Measurements from ENCODE around the gene ZFP36L1.

ZFP36L1 gene, protein sequence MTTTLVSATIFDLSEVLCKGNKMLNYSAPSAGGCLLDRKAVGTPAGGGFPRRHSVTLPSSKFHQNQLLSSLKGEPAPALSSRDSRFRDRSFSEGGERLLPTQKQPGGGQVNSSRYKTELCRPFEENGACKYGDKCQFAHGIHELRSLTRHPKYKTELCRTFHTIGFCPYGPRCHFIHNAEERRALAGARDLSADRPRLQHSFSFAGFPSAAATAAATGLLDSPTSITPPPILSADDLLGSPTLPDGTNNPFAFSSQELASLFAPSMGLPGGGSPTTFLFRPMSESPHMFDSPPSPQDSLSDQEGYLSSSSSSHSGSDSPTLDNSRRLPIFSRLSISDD

DNA sequence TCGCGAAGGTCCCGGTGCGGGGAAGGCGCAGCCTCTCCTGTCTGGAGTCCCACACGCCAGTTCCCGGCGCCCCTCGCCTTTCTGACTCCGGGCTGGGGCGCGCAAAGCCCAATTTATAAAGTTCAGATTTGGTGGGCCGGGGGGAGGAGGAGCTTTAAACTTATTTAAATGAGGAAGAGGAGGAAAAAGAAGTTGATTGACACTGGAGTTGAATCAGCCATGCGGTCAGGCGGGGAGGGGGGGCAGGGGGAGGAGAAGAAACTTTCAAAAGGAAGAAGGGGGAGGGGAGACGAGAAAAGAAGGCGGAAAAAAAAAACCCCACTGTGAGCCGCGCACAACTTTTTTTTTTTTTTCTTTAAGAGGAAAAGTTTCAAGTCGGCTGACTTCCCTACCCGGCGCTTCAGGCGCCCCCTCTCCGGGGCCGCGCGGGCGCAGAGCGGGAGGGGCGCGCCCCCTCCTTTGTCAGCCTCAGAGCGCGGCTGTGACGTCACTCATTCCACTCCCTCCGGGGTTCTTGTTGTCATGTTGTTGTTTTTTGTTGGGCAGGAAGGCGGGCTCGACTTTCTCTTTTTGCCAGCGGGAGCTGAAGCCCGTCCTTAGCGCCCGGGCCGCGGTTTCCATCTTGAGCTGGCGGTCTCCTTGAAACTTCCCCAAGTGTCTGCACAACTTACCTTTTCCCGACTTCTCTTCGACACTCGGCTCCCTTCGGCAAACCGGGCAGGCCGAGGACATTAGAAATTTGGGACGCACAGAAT is at the start of gene ZFP36L1:
Gene ZFP36L1 (minus strand): TSS at position 89 of the 755 bp plus-strand sequence. CDS start 129 bp downstream, outside the sequence.
- peak; percentile 98 for DNase-seq (ENCODE audit: low read depth, low spot score)

DNA sequence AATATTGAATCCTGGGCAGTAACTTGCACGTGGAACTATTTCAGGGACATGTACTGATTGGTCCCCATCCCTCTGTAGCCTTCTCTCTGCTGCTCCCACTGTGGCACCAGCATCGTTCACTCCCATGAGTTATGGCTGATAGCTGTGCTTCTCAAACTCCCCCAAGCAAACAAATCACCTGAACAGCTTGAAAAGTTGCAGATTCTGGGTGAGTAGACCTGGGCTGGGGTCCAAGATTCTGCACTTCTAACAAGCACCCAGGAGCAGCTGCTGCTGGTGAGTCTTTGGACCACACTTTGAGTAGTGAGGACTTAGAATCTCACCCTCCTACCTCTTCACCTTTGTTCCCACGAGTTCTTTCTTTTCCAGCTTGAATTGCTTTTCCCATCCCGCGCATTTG is 49.4 kb upstream of the ZFP36L1 start:
- no peak for DNase-seq (ENCODE audit: low read depth, low spot score)

DNA sequence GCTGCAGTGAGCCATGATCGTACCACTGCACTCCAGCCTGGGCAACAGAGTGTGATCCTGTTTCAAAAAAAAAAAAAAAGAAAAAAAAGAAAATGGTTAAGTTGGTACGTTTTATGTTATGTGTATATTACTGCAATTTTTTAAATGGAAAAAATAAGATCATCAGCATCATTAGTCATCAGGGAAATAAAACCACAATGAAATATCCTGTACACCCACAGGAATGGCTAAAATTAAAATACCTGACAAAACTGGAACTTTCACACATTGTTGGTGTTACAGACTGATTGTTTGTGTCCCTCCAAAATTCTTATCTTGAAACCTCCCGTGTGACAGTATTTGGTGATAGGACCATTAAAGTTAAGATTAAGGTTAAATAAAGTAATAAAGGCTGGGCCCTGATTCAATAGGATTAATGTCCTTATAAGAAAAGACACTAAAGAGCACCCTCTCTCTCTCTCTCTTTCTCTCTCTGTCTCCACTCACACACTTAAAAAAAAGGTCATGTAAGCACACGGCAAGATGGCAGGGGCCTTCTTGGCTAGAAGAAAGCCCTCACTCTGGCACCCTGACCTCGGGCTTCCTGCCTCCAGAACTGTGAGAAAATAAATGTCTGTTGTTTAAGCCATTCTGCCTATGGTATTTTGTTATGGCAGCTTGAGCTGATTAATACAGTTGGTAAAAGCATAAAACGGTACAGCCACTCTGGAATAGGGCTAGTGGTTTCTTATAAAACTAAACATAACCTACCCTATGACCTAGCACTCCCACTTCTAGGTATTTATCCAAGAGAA is 48.3 kb upstream of the ZFP36L1 start:
- DNase-seq (ENCODE audit: low read depth, low spot score), result peak; percentile 55

DNA sequence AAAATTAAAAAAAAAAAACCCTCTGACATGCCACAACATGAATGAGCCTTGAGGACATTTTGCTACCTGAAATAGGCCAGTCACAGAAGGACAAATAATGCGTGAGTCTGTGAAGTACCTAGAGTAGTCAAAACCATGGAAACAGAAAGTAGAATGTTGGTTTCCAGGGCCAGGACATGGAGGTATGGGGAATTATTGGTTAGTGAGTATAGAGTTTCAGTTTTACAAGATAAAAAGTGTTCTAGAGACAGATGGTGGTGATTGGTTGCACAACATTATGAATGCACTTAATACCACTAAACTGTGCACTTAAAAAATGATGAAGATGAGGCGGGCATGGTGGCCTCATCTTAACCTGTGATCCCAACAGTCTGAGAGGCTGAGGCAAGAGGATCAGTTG is 47.6 kb upstream of the ZFP36L1 start:
- no peak for DNase-seq (ENCODE audit: low read depth, low spot score)

DNA sequence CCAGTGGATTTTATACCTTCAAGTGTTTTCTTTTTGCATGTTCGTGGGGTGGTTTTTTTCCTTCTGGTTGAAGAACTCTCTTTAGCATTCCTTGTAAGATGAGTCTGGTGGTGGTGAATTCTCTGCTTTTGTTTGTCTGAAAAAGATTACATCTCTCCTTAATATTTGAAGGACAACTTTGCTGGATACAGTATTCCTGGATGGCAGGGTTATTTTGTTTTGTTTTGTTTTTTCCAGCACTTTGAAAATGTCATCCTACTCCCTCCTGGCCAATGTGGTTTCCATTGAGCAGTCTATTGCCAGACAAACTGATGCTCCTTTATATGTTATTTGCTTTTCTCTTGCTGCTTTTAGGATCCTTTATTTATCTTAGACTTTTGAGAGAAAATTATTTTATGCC is 43.2 kb upstream of the ZFP36L1 start:
- no peak for DNase-seq (ENCODE audit: low read depth, low spot score)

DNA sequence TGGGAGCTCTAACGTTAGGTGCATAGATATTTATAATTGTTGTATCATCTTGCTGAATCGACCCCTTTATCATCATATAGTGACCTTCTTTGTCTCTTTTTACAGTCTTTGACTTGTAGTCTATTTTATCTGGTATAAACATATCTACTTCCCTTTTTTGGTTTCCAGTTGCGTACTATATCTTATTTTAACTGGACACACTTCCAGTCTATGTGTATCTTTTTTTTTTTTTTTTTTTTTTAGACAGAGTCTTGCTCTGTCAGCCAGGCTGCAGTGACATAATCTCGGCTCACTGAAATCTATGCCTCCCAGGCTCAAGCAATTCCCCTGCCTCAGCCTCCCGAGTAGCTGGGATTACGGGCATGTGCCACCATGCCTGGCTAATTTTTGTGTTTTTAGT is 41.9 kb upstream of the ZFP36L1 start:
- no peak for DNase-seq (ENCODE audit: low read depth, low spot score)

DNA sequence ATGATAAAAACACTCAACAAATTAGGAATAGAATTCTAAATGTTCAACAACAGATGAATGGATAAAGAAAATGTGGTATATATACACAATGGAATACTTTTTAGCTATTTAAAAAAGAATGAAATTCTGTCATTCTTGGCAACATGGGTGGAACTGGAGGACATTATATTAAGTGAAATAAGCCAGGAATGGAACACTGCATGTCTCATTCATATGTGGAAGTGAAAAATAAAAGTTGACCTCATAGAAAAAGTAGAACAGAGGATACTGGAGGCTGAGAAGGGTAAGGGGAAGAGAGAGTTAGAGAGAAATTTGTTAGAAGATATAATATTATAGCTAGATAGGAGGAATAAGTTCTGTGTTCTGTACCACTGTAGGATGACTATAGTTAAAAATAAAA is 35.8 kb upstream of the ZFP36L1 start:
- no peak for DNase-seq (ENCODE audit: low read depth, low spot score)

DNA sequence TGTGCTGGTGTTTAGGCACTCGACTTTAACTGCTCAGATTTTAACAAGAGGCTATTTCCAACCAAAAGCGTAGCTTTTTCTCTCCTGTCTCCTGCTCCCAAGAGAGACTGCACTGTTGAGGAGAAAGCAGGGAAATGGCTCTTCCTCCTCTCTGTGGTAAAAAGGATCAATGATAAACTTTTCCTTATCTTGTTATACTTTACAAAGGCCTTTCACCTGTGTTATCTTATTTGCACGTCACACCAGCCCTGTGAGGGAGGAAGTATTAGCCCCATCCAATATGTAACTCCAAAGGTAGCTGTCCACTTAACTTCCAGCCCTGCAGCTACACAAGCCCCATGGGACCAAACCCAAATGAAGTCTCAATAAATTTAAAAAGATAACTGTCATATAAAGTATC is 32.9 kb upstream of the ZFP36L1 start:
- no peak for DNase-seq (ENCODE audit: low read depth, low spot score)

DNA sequence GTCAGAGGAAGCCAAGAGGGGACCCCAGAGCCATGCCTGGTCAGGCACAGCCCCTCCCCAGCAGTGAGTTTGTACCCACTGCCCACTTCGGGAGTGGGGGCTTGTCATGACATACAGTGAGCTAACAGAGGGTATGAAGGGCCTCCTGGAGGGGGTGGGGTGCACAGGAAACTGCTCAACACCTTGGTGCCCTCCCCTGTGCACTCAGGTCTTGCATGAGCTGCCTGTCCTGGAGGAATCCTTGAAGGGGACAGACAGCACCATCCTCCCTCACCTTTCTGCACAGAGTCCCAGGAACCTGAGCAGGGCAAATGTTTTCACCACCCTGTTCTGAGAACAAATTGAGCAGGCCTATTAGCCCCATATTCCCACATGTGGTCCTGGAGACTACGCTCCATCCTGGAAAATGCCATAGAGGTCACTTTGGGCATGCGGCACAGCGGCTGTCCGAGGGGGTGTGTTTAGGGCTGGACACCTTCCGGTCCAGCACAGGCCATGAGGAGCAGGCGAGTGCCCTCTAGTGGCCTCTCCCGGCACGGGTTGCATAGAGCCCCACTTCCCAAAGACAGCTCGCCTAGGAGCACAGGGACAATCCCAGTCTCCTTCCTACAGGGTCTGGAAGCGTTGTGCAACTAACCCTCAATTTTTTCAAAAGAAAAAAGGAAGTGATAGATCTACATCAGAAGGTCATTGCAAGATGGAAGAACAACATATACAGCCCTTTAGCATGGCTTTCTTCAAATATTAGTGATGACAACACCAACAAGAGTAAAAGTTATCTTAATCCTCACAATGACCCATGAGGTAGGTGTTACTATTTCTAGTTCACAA is 31.9 kb upstream of the ZFP36L1 start:
- DNase-seq (ENCODE audit: low read depth, low spot score), result no peak

DNA sequence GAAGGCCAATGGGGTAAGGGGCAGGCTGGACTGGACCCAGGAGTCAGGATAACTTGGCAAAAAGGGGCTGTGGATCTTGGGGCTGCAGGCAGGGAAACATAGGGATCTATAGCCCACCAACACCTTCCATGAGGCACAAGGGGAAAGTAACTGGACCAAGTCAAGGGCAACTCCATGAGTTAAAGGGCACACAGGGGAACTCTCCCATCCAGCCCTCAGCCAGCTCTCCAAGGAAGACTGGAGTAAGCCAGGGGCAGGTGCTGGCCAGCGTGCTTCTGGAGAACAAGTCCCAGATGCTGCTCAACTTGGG is 31.3 kb upstream of the ZFP36L1 start:
- DNase-seq (ENCODE audit: low read depth, low spot score), result no peak

DNA sequence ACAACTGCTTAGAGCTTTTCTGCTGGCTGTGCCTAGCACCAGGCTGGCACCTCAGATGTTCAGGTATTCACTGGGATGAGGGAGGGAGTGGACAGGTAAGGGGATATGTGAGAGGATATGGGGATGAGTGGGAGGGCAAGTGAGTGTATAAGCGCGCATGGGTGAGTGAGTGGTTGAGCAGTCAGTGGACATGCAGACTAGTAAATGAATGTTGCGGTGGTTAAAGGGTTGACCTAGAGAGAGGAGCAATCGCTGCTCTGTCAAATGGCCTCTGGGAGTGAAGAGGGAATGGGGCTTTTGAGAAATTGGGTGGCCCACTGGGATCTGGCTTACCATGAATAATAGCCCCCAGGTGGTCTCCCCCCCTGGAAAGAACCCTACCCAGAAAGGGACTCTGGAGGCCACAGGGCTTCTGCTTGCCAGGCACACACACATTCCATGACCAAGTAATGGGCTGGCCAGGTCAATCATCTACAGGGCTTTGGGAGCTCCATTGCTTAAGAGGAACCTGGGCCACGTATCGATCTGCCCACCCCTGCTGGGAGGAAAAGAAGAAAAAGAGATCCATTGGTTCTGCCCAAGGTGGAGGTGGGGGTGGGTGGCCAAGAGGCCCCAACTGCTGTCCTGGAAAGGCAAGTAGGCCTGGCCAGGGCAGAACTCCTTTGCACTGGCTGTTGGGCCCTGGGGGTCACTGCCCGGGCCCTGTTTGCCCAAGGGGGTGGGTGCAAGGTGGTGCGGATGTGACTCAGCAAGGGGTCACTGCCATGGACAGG is 30.8 kb upstream of the ZFP36L1 start:
- DNase-seq (ENCODE audit: low read depth, low spot score), result no peak

DNA sequence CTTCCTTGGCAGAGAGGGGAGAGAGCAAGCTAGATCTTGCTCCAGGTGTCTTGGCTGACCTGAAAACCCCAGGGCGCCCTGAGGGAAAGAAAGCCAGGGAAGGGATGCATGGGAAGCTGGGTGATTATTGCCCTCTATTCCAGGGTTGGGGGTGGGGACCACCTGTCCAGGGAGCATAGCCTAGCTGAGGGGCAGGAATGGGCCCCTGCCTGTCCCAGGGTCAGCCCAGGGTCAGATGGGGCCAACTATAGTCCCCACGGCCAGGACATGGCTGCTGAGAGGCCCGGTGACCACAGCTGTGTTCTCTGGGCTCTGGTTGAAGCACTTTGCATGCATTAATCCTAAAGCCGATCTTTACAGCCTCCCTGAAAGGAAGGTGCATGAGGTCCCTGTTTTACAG is 30.1 kb upstream of the ZFP36L1 start:
- no peak for DNase-seq (ENCODE audit: low read depth, low spot score)

DNA sequence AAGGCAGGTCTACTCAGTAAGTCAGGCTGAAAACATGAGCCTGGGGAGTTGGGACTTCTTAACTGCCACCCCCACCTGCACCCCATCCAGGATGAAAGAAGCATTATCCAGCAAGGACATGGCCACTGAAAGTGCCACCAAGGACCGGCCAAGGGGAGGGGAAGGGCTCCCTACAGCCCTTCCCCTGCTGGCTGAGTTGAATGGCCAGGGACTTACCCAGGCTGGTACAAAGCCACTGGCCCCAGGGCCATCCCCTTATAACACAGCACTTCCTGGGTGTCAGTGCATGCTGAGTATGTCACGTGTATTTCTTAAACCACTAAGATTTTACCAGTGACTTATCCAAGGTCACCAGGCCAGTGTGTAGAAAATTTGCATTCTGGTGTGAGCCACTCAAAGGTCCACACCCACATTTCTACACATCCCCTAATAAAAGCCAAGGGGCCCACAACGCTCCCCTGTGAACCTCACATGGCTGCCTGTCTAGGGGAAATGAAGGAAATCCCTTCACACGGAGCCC is 29.3 kb upstream of the ZFP36L1 start:
- no peak for DNase-seq (ENCODE audit: low read depth, low spot score)

DNA sequence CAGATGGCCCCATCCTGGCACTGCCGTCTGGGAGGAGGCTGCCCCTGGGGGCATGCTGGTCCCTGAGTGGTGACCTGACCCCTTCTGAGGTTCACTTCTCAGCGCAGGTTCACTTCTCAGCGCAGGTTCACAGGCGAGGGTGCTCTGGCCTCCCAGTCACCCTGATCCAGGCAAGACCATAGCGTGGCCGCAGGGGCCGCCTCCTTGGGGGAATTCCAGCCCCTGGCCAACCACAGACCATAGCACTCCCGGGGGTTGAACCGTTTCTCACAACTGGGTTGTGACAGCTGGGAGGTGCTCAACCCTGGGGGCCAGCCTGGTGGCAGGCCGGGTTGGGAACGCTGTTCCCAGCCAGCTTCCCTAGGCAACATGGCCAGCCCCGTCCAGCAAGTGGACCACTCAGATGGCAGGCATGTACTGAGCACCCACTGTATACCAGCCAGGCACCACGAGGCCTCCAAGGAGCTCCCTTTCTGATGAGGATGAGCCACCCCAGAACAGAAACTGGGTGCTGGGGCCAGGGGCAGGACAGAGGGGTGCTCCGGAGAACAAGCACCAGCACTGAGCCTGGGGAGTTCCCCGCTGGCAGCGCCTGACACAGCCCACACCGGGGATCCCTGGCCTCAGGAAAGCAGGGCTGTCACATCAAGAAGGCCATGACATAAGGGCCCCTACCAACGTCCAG is 28.3 kb upstream of the ZFP36L1 start:
- no peak for DNase-seq (ENCODE audit: low read depth, low spot score)

DNA sequence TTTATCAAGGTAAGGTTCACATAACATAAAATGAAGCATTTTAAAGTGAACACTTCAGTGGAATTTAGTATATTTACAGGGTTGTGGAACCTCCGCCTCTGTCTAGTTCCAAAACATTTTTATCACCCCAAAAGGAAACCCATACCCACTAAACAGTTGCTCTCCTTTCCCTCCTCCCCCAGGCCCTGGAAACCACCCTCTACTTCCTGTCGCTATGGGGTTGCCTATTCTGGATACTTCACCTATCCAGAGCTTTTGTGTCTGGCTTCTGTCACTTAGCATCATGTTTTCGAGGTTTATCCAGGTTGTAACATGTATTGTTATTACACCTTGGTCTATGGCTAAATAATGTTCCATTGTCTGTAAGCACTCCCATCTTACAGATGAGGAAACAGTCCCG is 27.7 kb upstream of the ZFP36L1 start:
- DNase-seq (ENCODE audit: low read depth, low spot score), result no peak

DNA sequence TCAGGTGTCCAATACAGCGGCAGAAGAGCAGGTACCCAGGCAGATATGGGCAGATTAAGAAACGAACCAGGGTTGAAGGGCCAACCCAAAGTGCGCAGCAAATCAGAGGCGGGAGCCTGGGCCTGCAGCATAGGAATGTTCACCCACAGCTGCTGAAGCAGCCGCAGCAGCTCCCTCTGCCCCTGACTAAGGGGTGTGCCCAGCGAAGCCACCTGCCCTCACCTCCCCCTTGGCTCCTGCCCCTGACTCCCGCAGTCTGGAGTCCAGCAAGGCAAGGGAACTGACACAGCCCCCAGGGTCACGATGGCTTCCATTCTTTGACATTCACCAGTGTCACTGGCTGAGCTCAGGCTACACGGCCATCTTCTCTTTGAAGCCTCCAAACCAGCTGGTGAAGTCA is 27.3 kb upstream of the ZFP36L1 start:
- no peak for DNase-seq (ENCODE audit: low read depth, low spot score)

DNA sequence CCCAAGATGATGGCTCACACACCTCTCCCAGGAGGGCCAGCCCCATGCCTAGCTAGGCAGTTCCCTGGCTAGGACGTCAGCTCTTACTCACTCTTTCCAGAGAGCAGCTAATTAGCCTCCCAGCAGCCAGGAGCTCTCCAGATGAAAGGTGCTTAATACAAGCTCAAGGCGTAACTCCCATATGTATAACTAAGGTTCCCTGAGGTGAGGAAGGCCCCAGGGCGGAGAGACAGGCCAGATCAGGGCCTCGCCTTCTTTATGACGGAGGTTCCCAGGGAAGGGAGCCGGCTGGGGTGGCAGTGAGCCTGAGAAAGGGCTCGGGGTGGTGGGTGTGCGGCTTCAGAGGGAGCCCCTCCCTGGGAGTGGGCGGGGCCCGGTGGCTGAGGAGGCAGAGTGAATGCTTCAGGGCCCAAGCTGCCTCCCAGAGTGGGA is 26.4 kb upstream of the ZFP36L1 start:
- no peak for DNase-seq (ENCODE audit: low read depth, low spot score)

DNA sequence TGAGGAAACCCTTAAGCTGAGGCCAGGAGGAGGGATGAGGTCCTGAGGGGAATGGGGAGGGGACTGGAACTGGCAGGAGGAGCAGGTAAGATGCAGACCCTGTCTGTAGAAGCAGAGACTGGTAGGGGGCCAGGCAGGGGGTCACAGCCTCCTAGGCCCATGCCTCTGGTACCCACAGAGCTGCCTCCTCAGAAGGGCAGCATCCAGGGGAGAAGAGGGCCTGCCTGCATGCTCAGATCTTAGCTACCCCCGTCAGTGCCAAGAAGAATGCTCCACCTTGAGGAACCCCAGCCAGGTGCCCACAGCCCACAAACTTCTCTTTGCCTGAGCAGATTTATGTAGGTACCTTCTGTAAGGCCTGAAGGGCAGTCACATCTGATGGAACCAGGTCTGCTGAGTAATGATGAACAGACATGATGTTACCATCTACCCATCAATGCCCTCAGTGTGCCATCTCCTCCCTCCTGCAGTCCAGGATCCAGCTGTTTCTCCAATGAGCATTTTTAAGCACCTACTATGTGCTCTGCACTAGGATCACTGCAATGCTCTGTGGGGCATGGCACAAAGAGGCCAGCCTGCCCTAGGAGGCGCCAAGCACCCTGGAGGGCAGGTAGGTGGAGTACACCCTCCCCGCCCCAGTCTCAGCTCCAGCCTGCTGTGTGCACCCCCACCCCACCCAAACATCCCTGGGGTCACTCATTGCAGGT is 24.8 kb upstream of the ZFP36L1 start:
- no peak for DNase-seq (ENCODE audit: low read depth, low spot score)

DNA sequence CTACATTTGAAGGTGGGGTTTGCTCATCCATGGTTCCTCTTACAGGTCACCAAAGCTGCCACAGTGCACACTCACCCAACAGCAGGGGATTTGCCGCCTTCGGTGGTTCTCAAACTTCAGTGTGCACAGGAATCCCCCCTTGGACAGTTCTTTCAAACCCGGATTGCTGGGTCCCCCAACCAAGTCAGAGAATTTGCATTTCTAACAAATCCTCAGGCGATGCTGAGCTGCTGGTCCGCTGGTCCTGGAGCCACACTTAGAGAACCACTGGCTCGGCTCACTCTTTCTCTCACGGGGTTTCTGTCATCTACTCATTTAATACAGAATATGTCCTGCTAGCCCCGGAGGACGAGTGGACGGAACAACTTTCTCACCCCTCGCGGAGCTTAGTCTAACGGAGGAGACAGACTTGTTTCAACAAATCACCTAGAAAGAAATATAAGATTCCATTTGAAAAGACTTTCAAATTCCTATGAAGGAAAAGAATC is 24.1 kb upstream of the ZFP36L1 start:
- no peak for DNase-seq (ENCODE audit: low read depth, low spot score)

All from smooth muscle cell of the brain vasculature (primary cell).